ENCODE data around the gene CASKIN2.
"Not testable (repeated sequence)": the region's sequence is repeated elsewhere in the genome, so short reads cannot be mapped to it uniquely, and the experiment has no call there.

The CASKIN2 gene

DNA sequence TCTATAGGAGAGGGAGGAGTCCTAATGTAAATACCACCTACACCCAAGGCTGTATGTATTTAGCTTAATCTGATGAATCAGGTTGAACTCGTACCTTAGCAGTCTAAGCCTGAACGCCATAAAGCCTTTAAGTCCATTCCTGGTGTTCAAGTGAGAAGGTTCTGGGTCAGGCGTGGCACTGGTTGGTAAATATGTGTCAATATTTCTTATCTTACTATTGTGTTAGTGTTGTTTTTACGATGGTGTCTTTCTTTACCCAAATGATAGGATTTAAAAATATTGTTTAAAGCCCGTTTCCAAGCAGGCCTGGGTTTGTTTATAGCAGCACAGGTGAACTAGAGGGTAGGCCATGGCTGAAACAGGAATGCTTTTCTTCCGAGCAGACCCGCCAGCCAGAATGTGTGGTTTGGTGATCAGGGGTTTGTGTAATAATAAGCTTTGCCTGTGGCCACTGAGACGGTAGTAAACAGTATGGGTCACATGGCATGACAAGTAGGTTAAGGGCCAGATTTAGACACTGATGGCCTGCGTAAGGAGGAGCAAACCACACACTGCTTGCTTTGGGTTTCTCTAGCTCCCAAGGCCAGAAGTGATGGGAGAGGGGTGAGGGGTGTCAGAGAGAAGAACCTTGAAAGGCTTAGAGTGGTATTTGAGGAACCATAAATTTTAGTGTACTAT is 55.6 kb downstream of the CASKIN2 start:
- DNase-seq = no peak

- DNase-seq = no peak
These were observed 56.1 kb downstream of the CASKIN2 start for GRCh38 chr17:75459246-75459589.

DNA sequence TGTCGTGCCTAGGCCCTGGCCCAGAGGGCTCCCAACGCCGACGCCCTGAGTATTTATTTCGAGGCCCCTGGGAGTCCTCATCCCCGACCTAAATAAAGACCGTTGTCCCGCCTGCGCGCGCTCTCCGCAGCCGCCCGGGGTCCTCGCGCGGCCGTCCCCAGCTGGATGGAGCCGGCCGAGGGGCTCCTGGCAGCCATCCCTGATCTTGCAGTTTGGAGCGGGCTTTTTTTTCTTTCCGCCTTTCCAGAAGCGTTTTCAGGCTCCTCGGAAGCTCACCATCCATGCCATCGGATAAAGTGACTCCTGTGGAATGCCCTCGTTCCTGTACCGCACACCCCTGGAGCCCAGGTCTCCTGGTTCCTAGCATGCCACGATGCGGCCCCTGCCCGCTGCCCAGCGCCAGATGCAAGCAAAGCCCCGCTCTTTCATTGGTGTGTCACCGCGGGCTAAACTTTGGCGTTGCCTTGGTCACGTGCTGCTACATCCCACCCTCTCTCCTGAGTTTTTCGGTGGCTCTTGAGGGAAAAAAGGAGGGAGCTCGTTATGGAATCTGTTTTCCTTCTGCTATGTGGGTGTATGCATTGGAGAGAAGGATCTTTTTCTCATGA is 58.2 kb downstream of the CASKIN2 start:
- DNase-seq = no peak

DNA sequence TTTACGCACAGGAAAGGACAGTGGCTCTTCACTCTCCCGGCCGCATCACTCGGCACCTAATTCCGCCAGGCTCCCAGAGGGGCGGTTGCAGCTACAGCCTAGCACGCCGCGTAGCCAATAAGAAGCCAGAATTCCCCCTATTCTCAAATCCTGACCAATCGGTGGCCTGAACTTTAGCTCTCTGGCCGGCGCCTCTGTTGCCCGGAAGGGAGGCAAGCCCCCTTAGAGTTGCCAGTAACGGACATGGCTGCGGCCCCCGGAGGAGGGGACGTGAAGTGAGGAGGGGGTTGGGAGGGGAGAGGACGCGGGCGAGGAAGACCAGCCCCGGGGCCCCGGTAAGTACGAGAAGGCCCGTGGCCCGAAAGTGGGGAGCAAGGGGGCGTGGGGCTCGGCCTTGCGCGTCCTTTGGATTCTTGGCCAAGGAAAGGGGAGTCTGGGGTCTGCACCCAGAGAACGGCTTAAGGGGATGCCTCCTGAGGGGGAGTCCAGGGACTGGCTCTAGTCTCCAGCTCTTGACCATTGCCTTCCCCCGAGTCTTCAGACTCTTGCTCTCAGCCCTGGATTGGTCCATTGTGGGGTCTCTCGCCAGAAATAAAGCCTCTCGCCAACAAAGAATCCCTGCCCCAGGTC is 58.8 kb downstream of the CASKIN2 start, which contains the start of gene TMEM94:
Gene TMEM94, plus strand, starts transcription at position 219 of the 630 bp plus-strand sequence. CDS start 15,271 bp downstream, outside the sequence.
- peak; percentile 88 for DNase-seq

DNA sequence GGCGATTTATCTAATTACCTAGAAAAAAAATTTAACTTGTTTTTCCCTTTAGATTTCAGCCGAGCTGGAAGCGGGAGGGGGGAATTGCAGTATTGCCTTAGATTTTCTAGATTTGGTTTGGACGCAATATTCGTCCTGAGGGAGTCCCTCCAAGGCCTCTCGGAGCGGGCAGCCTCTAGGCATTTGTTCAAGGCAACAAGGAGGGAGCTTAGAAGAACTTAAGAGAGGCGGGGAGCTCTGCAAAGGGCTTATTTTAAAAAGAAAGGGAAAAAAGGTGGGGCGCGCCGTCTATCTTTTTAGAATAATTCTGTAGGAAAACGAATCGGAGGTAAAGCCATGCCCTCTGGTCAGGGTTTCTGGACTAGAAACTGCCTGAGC is 59.3 kb downstream of the CASKIN2 start:
- DNase-seq = no peak

DNA sequence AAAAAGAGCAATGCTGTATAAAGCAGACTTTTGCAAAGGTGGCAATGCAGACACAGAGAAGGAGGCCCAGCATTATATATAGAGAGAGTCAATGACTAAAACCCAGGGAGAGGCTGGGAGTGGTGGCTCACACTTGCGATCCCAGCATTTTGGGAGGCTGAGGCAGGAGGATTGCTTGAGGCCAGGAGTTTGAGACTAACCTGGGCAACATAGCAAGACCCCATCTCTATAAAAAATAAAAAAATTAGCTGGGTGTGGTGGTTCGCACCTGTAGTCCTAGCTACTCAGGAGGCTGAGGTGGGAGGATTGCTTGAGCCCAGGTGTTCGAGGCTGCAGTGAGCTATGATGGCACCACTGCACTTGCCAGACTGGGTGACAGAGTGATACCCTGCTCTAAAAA is 60.7 kb downstream of the CASKIN2 start:
- DNase-seq = not testable (repeated sequence)

GRCh38 chr17:75454193-75454592 is 61.1 kb downstream of the CASKIN2 start:
- DNase-seq = no peak

DNA sequence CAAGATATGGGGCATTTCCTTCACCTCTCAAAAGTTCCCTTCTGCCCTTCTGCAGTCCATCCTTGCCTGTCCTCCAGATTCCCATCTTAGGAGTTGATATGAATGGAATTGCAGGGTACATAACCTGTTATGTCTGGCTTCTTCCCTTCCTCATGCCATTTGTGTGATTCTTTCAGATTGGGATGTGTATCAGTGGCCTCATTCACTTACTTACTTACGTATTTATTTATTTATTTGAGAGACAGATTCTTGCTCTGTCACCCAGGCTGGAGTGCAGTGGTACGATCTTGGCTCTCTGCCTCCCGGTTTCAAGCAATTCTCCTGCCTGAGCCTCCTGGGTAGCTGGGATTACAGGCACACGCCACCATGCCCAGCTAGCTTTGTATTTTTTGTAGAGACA is 65.1 kb downstream of the CASKIN2 start:
- DNase-seq = no peak

Data from NCI-H1048 (cell line).